ENCODE measurements around the gene COMMD8. TPM values are rescaled to one million over a fixed set of nuclear protein-coding genes. Genes with fewer than 3 reads are reported as not detected.

COMMD8 gene
- total RNA-seq, 1 experiment from 2014 or later, result 19.9 TPM

- Histone ChIP-seq H3K27ac (ENCODE audit: low read depth, low read length) (no peak overlapping the region), H3K79me2 (ENCODE audit: insufficient read depth, low read length) (no peaks in the 10 kb centered on the region), H3K36me3 (ENCODE audit: control insufficient read depth in 1 of 2, insufficient read depth in 2 of 2, low read length in 2 of 2) (no peaks in the 10 kb centered on the region), H3K4me3 (replicated peaks in 1 of 2; ENCODE audit: low read depth in 1 of 2, low read length in 2 of 2) (no peak overlapping the region), H4K20me1 (ENCODE audit: insufficient read depth) (no peaks in the 10 kb centered on the region), H3K9me3 (ENCODE audit: control insufficient read depth in 1 of 2, insufficient read depth in 1 of 2, low read depth in 1 of 2, low read length in 2 of 2) (no peaks in the 10 kb centered on the region), H3K4me1 (ENCODE audit: control insufficient read depth in 1 of 2, insufficient read depth in 2 of 2, low read length in 2 of 2) (no peaks in the 10 kb centered on the region), H3K9ac (ENCODE audit: low read length) (no peak overlapping the region), H3K4me2 (ENCODE audit: low read length) (no peak overlapping the region), H3K9me2 (ENCODE audit: insufficient read depth) (no peaks in the 10 kb centered on the region), H3K27me3 (ENCODE audit: insufficient read depth, low read length) (no peaks in the 10 kb centered on the region), H2AFZ (ENCODE audit: low read depth, low read length, poor library complexity, severe bottlenecking) (no peak overlapping the region)
- intact Hi-C loops (cut with micrococcal nuclease), result no loop called here
- POLR2A ChIA-PET, result no interaction called here
- CTCF ChIA-PET, result interaction anchor here (0.6 kb wide), 1 partner anchor 64 kb away, joined by 3 read pairs; no protein-coding TSS in a partner anchor
- DNase-seq (ENCODE audit: low read depth, low spot score), result no peak
- TF ChIP-seq TCF7L2 (IDR thresholded peaks at IDR 0.05; ENCODE audit: borderline replicate concordance, extremely low read depth, insufficient read depth, insufficient read length) (no peak), ZNF274 (IDR thresholded peaks at IDR 0.05; ENCODE audit: low read depth, low read length) (no peak), ZBTB33 (IDR thresholded peaks at IDR 0.05; ENCODE audit: extremely low read depth, insufficient replicate concordance, low read length) (no peak), SIN3A (IDR thresholded peaks at IDR 0.05; ENCODE audit: low read depth) (no peak), POLR2AphosphoS5 (IDR thresholded peaks at IDR 0.05; ENCODE audit: low read depth, low read length) (no peak), ZFX (IDR thresholded peaks at IDR 0.05) (no peak), RAD21 (IDR thresholded peaks at IDR 0.05; ENCODE audit: low read depth) (no peak), FOSL1 (IDR thresholded peaks at IDR 0.05; ENCODE audit: low read depth) (no peak), EGR1 (IDR thresholded peaks at IDR 0.05; ENCODE audit: low read depth) (no peak), YY1 (IDR thresholded peaks at IDR 0.05; ENCODE audit: extremely low read depth, insufficient replicate concordance, low read depth, low read length) (no peak), JUND (IDR thresholded peaks at IDR 0.05) (no peak), ELF1 (IDR thresholded peaks at IDR 0.05; ENCODE audit: borderline replicate concordance, low read depth) (no peak), CEBPB (IDR thresholded peaks at IDR 0.05; ENCODE audit: low read depth) (no peak), EZH2phosphoT487 (IDR thresholded peaks at IDR 0.05; ENCODE audit: borderline replicate concordance) (no peak), CBX3 (IDR thresholded peaks at IDR 0.05; ENCODE audit: low read depth) (no peak), EZH2 (IDR thresholded peaks at IDR 0.05) (no peak)
- TF ChIP-seq, protein P1, sequence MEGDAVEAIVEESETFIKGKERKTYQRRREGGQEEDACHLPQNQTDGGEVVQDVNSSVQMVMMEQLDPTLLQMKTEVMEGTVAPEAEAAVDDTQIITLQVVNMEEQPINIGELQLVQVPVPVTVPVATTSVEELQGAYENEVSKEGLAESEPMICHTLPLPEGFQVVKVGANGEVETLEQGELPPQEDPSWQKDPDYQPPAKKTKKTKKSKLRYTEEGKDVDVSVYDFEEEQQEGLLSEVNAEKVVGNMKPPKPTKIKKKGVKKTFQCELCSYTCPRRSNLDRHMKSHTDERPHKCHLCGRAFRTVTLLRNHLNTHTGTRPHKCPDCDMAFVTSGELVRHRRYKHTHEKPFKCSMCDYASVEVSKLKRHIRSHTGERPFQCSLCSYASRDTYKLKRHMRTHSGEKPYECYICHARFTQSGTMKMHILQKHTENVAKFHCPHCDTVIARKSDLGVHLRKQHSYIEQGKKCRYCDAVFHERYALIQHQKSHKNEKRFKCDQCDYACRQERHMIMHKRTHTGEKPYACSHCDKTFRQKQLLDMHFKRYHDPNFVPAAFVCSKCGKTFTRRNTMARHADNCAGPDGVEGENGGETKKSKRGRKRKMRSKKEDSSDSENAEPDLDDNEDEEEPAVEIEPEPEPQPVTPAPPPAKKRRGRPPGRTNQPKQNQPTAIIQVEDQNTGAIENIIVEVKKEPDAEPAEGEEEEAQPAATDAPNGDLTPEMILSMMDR (IDR thresholded peaks at IDR 0.05 in 2 of 3, conservative IDR thresholded peaks at IDR 0.05 in 1 of 3; ENCODE audit: borderline replicate concordance in 1 of 3, insufficient read depth in 1 of 3, low read depth in 2 of 3, low read length in 2 of 3), result no peak
- TF ChIP-seq, protein P2, sequence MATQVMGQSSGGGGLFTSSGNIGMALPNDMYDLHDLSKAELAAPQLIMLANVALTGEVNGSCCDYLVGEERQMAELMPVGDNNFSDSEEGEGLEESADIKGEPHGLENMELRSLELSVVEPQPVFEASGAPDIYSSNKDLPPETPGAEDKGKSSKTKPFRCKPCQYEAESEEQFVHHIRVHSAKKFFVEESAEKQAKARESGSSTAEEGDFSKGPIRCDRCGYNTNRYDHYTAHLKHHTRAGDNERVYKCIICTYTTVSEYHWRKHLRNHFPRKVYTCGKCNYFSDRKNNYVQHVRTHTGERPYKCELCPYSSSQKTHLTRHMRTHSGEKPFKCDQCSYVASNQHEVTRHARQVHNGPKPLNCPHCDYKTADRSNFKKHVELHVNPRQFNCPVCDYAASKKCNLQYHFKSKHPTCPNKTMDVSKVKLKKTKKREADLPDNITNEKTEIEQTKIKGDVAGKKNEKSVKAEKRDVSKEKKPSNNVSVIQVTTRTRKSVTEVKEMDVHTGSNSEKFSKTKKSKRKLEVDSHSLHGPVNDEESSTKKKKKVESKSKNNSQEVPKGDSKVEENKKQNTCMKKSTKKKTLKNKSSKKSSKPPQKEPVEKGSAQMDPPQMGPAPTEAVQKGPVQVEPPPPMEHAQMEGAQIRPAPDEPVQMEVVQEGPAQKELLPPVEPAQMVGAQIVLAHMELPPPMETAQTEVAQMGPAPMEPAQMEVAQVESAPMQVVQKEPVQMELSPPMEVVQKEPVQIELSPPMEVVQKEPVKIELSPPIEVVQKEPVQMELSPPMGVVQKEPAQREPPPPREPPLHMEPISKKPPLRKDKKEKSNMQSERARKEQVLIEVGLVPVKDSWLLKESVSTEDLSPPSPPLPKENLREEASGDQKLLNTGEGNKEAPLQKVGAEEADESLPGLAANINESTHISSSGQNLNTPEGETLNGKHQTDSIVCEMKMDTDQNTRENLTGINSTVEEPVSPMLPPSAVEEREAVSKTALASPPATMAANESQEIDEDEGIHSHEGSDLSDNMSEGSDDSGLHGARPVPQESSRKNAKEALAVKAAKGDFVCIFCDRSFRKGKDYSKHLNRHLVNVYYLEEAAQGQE (IDR thresholded peaks at IDR 0.05; ENCODE audit: low read depth), result no peak
- TF ChIP-seq, protein P3, sequence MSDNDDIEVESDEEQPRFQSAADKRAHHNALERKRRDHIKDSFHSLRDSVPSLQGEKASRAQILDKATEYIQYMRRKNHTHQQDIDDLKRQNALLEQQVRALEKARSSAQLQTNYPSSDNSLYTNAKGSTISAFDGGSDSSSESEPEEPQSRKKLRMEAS (IDR thresholded peaks at IDR 0.05), result no peak
- RAD21 ChIA-PET (ENCODE audit: low non-redundant PET in 1 of 2, low total read pairs in 2 of 2, uncharacterized antibody in 2 of 2, unreplicated experiment in 2 of 2), result no interaction called here
- no TSS peak for BruUV-seq (replicated peaks)
- ATAC-seq, result no peak
Observed at GRCh38 chr4:47500776-47501175, 37.3 kb upstream of the COMMD8 start.

All from HCT116 (cell line).